ENCODE results near the gene THOC2. TPM values are rescaled to one million over a fixed set of nuclear protein-coding genes. Genes with fewer than 3 reads are reported as not detected.

The THOC2 gene
- total and polyA plus RNA-seq, 10 of the 15 experiments (the other 5 are each of a cell fraction or from before 2014, with no cell fraction given), result 64.8 to 136 (median 75.1) TPM

DNA sequence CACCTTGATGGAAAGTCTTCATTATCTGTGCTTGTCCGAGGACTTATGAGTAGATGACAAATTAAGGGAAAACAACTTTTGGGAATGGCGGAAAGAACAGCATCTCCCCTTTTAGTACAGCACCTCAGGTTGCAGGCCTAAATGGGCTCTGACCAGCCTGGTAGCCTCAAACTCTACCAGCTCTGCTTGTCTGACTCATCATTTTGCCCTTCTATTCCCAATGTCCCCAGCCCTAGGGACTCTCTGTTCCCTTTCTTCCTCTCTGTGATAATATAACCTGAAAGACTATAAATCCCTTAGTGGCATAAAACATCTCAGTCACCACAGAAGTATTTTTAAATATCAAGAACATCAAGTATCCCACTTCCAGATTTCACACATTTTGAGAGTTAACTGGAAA is 121.9 kb downstream of the THOC2 start (continued):
- TF ChIP-seq, protein P1, sequence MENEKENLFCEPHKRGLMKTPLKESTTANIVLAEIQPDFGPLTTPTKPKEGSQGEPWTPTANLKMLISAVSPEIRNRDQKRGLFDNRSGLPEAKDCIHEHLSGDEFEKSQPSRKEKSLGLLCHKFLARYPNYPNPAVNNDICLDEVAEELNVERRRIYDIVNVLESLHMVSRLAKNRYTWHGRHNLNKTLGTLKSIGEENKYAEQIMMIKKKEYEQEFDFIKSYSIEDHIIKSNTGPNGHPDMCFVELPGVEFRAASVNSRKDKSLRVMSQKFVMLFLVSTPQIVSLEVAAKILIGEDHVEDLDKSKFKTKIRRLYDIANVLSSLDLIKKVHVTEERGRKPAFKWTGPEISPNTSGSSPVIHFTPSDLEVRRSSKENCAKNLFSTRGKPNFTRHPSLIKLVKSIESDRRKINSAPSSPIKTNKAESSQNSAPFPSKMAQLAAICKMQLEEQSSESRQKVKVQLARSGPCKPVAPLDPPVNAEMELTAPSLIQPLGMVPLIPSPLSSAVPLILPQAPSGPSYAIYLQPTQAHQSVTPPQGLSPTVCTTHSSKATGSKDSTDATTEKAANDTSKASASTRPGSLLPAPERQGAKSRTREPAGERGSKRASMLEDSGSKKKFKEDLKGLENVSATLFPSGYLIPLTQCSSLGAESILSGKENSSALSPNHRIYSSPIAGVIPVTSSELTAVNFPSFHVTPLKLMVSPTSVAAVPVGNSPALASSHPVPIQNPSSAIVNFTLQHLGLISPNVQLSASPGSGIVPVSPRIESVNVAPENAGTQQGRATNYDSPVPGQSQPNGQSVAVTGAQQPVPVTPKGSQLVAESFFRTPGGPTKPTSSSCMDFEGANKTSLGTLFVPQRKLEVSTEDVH (IDR thresholded peaks at IDR 0.05; ENCODE audit: low read depth, partially characterized antibody), result no peak

GRCh38 chrX:123607806-123608205 is 125.0 kb downstream of the THOC2 start:
- ChIA-PET RAD21 (ENCODE audit: unreplicated experiment) (no interaction called here), POLR2A (no interaction called here), CTCF (no interaction called here), SMC1A (ENCODE audit: uncharacterized antibody, unreplicated experiment) (no interaction called here)
- Histone ChIP-seq H3K4me1 (ENCODE audit: control insufficient read depth, insufficient read depth, low read length) (no peaks in the 10 kb centered on the region), H3K36me3 (ENCODE audit: control insufficient read depth in 2 of 2, insufficient read depth in 2 of 2, low read length in 1 of 2) (peaks cover 0 to 3% of the 10 kb centered on the region in 2 experiments; a peak in 2 of 4 replicates), H3K4me3 (no peak overlapping the region), H2AFZ (ENCODE audit: control insufficient read depth, low read depth, low read length) (no peak overlapping the region), H3K9me3 (replicated peaks; ENCODE audit: control insufficient read depth, insufficient read depth, low read length) (no peaks in the 10 kb centered on the region), H3K27ac (ENCODE audit: control insufficient read depth, insufficient read depth) (no peak overlapping the region), H4K20me1 (ENCODE audit: control insufficient read depth, insufficient read depth) (no peaks in the 10 kb centered on the region), H3K79me2 (ENCODE audit: control insufficient read depth, insufficient read depth, low read length) (no peaks in the 10 kb centered on the region), H3K27me3 (replicated peaks in 1 of 2; ENCODE audit: control insufficient read depth in 2 of 2, insufficient read depth in 2 of 2, low read length in 1 of 2) (no peaks in the 10 kb centered on the region), H3K4me2 (ENCODE audit: control insufficient read depth, insufficient read depth) (no peak overlapping the region), H3K9ac (ENCODE audit: control insufficient read depth, insufficient read depth, low read length) (no peak overlapping the region)
- no peak for DNase-seq (ENCODE audit: low read depth, low spot score)
- ATAC-seq, result no peak
- intact Hi-C loops (cut with micrococcal nuclease; ENCODE audit: unreplicated experiment), result no loop called here
- in situ Hi-C loops (cut with MboI), result no loop called here
- 61% methylated on average over 6 of the region's 6 CpGs for WGBS (ENCODE audit: insufficient coverage, insufficient replicate concordance, low lambda C conversion rate, missing lambda C conversion rate)
- TF ChIP-seq ATF2 (IDR thresholded peaks at IDR 0.05; ENCODE audit: low read length) (no peak), ZNF687 (IDR thresholded peaks at IDR 0.05) (no peak), TCF3 (IDR thresholded peaks at IDR 0.05; ENCODE audit: borderline replicate concordance, insufficient read depth, low read depth, low read length) (no peak), FOXK2 (IDR thresholded peaks at IDR 0.05) (no peak), ZZZ3 (IDR thresholded peaks at IDR 0.05; ENCODE audit: control insufficient read depth, insufficient read length, low read depth) (no peak)
- TF ChIP-seq, protein P2, sequence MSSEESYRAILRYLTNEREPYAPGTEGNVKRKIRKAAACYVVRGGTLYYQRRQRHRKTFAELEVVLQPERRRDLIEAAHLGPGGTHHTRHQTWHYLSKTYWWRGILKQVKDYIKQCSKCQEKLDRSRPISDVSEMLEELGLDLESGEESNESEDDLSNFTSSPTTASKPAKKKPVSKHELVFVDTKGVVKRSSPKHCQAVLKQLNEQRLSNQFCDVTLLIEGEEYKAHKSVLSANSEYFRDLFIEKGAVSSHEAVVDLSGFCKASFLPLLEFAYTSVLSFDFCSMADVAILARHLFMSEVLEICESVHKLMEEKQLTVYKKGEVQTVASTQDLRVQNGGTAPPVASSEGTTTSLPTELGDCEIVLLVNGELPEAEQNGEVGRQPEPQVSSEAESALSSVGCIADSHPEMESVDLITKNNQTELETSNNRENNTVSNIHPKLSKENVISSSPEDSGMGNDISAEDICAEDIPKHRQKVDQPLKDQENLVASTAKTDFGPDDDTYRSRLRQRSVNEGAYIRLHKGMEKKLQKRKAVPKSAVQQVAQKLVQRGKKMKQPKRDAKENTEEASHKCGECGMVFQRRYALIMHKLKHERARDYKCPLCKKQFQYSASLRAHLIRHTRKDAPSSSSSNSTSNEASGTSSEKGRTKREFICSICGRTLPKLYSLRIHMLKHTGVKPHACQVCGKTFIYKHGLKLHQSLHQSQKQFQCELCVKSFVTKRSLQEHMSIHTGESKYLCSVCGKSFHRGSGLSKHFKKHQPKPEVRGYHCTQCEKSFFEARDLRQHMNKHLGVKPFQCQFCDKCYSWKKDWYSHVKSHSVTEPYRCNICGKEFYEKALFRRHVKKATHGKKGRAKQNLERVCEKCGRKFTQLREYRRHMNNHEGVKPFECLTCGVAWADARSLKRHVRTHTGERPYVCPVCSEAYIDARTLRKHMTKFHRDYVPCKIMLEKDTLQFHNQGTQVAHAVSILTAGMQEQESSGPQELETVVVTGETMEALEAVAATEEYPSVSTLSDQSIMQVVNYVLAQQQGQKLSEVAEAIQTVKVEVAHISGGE (CRISPR knock-in tag; IDR thresholded peaks at IDR 0.05), result no peak
- FAIRE-seq, result no peak
- BruUV-seq (replicated peaks), result no TSS peak

All from GM12878 (cell line).